Dendritic cell treated with granulocyte-macrophage colony-stimulating factor and Interleukin-4, amounts not matched to agents 40 ng/mL and 50 ng/mL, for 4 days (primary cell): ENCODE measurements around the gene KCND1.
A peak's percentile ranks its signal among the peaks of the same experiment; 100 is the strongest.

Experiments
- H3K27ac Mint-ChIP-seq: one replicate; pipeline ENCODE4 v1.8.0; 2022; ENCODE audit warnings: mild to moderate bottlenecking, mixed read lengths
- H3K27me3 Mint-ChIP-seq: one replicate; pipeline ENCODE4 v1.8.0; 2022; ENCODE audit warnings: mild to moderate bottlenecking, mixed read lengths
- H3K36me3 Mint-ChIP-seq: one replicate; pipeline ENCODE4 v1.8.0; 2022; ENCODE audit warnings: low read depth, mixed read lengths
- H3K4me1 Mint-ChIP-seq: one replicate; pipeline ENCODE4 v1.8.0; 2022; ENCODE audit warnings: low read depth, mixed read lengths
- H3K4me3 Mint-ChIP-seq: one replicate; pipeline ENCODE4 v1.8.0; 2022; ENCODE audit warnings: mild to moderate bottlenecking, moderate library complexity, mixed read lengths
- H3K9me3 Mint-ChIP-seq: one replicate; pipeline ENCODE4 v1.8.0; 2022; ENCODE audit warnings: mixed read lengths
- intact Hi-C: fragments of 100-400 bp; cut with micrococcal nuclease; formaldehyde crosslinking; loops from one replicate; pipeline ENCODE4 v1.15.0; 2022

Gene KCND1

GRCh38 chrX:48919947-48920717 is 51.5 kb downstream of the KCND1 start:
- peaks cover 57% of the 10 kb centered on the region for H3K36me3 Mint-ChIP-seq
- no peaks in the 10 kb centered on the region for H3K27me3 Mint-ChIP-seq
- intact Hi-C loops, result loop anchor here (2.0 to 5.0 kb wide), 2 partner anchors 17 to 122 kb away; partner anchors contain the start of gene TFE3
- H3K4me3 Mint-ChIP-seq, result peak overlapping the region; percentile 90
- H3K4me1 Mint-ChIP-seq, result peaks cover 44% of the 10 kb centered on the region
- peak overlapping the region; percentile 92 for H3K27ac Mint-ChIP-seq
- H3K9me3 Mint-ChIP-seq, result no peaks in the 10 kb centered on the region

DNA sequence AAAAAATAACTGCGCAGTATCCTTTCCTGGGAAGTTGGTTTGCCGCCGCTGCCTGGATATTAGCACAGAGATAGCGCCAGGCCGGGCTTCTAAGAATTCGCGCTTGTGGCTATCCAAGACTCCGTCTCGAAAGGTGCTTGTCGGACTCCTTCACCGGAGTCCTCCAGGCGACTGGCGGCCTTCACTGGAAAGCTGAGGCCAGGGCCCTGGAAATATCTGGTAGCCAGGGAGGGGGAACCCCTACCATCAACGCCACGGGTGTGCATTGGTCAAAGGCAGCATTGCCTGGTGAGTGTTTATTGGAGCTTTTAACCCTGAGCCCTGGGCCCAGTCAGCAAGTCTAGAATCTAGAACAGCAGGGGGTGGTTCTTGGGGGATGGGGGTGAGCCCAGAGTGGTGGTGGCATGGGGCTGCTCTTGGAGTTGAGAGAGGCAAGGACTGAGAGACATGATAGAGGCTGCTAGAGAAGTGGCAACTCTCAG is 52.2 kb downstream of the KCND1 start:
- Mint-ChIP-seq H3K9me3 (no peaks in the 10 kb centered on the region), H3K4me3 (peak overlapping the region; percentile 90), H3K27me3 (no peaks in the 10 kb centered on the region), H3K4me1 (peaks cover 50% of the 10 kb centered on the region), H3K36me3 (peaks cover 57% of the 10 kb centered on the region), H3K27ac (peak overlapping the region; percentile 92)
- intact Hi-C loops, result loop anchor here (2.0 to 5.0 kb wide), 2 partner anchors 17 to 123 kb away; partner anchors contain the start of gene TFE3

DNA sequence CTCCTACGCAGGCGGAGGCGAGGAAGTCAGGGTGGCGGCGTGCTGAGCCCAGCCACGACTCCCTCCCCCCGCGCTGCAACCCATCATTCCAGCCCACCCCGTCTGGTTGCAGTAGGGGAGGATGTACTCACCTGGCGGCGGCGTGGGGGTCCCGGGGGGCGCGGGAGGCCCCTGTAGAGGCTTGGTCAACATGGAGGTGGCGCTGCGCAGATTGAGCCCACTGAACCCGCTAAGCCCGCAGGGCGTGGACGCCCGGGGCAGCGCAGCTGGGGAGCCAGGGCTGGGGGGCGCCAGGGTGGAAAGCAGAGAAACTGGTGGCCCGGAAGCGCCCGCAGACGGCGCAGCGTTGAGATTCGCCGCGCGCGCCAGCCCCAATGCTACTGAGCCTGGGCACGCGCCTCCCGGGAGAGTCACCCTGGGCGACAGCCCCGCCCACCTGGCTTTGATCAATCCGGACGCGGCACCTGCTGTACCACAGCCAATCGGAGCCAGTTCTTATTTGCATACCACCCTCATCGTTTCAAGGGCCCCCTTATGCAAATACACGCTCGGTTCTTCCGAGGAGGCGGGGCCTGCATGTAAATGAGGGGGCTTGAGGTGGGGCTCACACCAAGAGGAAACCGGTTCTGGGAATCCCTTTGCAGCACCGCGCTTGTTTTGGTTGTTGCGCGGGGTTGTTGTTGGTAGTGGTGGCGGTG is 52.9 kb downstream of the KCND1 start, which contains the start of gene PIM2:
Gene PIM2, minus strand, starts transcription at position 382 of the 698 bp plus-strand sequence. Its CDS starts 190 bp downstream, at position 192.
- no peaks in the 10 kb centered on the region for H3K27me3 Mint-ChIP-seq
- H3K4me1 Mint-ChIP-seq, result peaks cover 53% of the 10 kb centered on the region
- H3K9me3 Mint-ChIP-seq, result no peaks in the 10 kb centered on the region
- peaks cover 57% of the 10 kb centered on the region for H3K36me3 Mint-ChIP-seq
- H3K4me3 Mint-ChIP-seq, result peak within 1 kb of the TSS; percentile 90
- peak within 1 kb of the TSS; percentile 92 for H3K27ac Mint-ChIP-seq
- intact Hi-C loops, result loop anchor here (2.0 to 5.0 kb wide), 2 partner anchors 18 to 124 kb away; partner anchors contain the start of gene TFE3

- intact Hi-C loops, result loop anchor here (2.0 to 5.0 kb wide), 2 partner anchors 19 to 124 kb away; partner anchors contain the start of gene TFE3
- Mint-ChIP-seq H3K27me3 (no peaks in the 10 kb centered on the region), H3K27ac (peak overlapping the region; percentile 92), H3K4me1 (peaks cover 54% of the 10 kb centered on the region), H3K9me3 (no peaks in the 10 kb centered on the region), H3K4me3 (peak overlapping the region; percentile 90), H3K36me3 (peaks cover 57% of the 10 kb centered on the region)
Measured at GRCh38 chrX:48918301-48918642, 53.4 kb downstream of the KCND1 start.

- peaks cover 54% of the 10 kb centered on the region for H3K4me1 Mint-ChIP-seq
Measured at GRCh38 chrX:48917139-48918001, 54.3 kb downstream of the KCND1 start.

GRCh38 chrX:48914593-48915493 is 56.8 kb downstream of the KCND1 start:
- H3K4me3 Mint-ChIP-seq, result no peak overlapping the region
- H3K27me3 Mint-ChIP-seq, result no peaks in the 10 kb centered on the region
- peak overlapping the region; percentile 79 for H3K27ac Mint-ChIP-seq
- H3K4me1 Mint-ChIP-seq, result peaks cover 62% of the 10 kb centered on the region
- intact Hi-C loops, result loop anchor here (5.0 kb wide), 1 partner anchor 127 kb away; the partner anchor contains the start of gene TFE3
- H3K36me3 Mint-ChIP-seq, result peaks cover 57% of the 10 kb centered on the region
- no peaks in the 10 kb centered on the region for H3K9me3 Mint-ChIP-seq

More at GRCh38 chrX:48917139-48918001, 54.3 kb downstream of the KCND1 start:
- Mint-ChIP-seq H3K27me3 (no peaks in the 10 kb centered on the region), H3K27ac (peak overlapping the region; percentile 92), H3K4me3 (peak overlapping the region; percentile 90), H3K36me3 (peaks cover 49% of the 10 kb centered on the region), H3K9me3 (no peaks in the 10 kb centered on the region)
- intact Hi-C loops, result loop anchor here (2.0 to 5.0 kb wide), 2 partner anchors 19 to 125 kb away; partner anchors contain the start of gene TFE3

- H3K27ac Mint-ChIP-seq, result peak overlapping the region; percentile 79
- H3K4me1 Mint-ChIP-seq, result peaks cover 56% of the 10 kb centered on the region
- H3K27me3 Mint-ChIP-seq, result no peaks in the 10 kb centered on the region
- no peaks in the 10 kb centered on the region for H3K9me3 Mint-ChIP-seq
- intact Hi-C loops, result no loop called here
- no peak overlapping the region for H3K4me3 Mint-ChIP-seq
- H3K36me3 Mint-ChIP-seq, result peaks cover 59% of the 10 kb centered on the region
Measured at GRCh38 chrX:48913605-48914366, 57.9 kb downstream of the KCND1 start.

DNA sequence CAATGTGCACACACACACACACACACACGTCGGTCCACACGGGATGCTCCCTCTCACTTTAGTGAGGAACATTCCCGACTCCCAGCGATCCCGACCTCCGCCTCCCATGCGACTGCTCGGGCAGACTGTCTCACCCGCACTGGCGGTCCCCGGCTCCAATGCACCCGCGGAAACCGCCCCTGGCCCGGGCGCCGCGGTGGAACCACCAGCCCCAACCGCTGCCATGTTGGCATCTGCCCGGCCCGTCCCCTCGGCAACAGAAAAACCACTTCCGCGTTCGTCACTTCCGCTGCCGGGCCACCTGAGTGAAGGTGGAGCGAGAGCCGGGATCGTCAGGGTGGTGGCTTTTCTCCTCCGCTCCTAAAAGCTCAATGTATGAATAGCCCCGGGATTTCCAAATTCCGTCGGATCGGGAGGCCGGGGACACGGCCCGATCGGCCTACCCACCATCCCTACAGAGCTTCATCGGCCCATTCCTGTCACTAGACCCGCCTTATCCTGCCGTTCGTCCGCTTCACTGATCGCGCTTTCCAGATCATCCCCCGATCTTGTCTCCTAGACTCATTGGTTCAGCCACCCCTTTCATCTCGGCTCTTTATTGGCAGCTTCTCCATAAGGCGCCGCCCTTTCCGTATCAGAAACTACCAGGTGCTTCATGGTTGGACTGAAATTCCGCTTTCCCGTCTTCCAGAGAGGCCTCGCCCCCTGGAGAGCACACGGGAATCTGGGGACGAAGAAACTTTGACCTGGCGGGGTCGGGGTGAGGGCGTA is 60.0 kb downstream of the KCND1 start, which contains the start of gene SLC35A2:
Gene SLC35A2, minus strand, starts transcription at position 235 of the 771 bp plus-strand sequence. Its CDS starts 10 bp downstream, at position 225.
- Mint-ChIP-seq H3K4me1 (peaks cover 40% of the 10 kb centered on the region), H3K36me3 (peaks cover 61% of the 10 kb centered on the region), H3K27me3 (no peaks in the 10 kb centered on the region), H3K9me3 (no peaks in the 10 kb centered on the region), H3K4me3 (peak within 1 kb of the TSS; percentile 97), H3K27ac (peak within 1 kb of the TSS; percentile 91)
- intact Hi-C loops, result no loop called here
